Islet of Langerhans (tissue), 1 donor: ENCODE data around the gene GNAS.

ENCODE experiments used
- FAIRE-seq: peaks from one replicate; lab custom pipeline; 2011; peaks lifted over from hg19 to GRCh38; lab: Jason Lieb, UNC

Gene GNAS

DNA sequence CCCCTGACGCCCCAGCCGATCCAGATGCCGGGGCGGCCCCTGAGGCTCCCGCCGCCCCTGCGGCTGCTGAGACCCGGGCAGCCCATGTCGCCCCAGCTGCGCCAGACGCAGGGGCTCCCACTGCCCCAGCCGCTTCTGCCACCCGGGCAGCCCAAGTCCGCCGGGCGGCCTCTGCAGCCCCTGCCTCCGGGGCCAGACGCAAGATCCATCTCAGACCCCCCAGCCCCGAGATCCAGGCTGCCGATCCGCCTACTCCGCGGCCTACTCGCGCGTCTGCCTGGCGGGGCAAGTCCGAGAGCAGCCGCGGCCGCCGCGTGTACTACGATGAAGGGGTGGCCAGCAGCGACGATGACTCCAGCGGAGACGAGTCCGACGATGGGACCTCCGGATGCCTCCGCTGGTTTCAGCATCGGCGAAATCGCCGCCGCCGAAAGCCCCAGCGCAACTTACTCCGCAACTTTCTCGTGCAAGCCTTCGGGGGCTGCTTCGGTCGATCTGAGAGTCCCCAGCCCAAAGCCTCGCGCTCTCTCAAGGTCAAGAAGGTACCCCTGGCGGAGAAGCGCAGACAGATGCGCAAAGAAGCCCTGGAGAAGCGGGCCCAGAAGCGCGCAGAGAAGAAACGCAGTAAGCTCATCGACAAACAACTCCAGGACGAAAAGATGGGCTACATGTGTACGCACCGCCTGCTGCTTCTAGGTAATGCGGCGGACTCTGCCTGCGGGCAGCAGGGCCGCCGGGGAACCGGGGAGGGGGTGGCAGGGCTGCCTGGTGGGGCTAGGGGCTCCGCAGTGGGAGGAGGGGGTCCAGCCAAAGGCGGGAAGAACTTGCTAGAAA lies 2.3 kb downstream of the GNAS start:
- no peak for FAIRE-seq

DNA sequence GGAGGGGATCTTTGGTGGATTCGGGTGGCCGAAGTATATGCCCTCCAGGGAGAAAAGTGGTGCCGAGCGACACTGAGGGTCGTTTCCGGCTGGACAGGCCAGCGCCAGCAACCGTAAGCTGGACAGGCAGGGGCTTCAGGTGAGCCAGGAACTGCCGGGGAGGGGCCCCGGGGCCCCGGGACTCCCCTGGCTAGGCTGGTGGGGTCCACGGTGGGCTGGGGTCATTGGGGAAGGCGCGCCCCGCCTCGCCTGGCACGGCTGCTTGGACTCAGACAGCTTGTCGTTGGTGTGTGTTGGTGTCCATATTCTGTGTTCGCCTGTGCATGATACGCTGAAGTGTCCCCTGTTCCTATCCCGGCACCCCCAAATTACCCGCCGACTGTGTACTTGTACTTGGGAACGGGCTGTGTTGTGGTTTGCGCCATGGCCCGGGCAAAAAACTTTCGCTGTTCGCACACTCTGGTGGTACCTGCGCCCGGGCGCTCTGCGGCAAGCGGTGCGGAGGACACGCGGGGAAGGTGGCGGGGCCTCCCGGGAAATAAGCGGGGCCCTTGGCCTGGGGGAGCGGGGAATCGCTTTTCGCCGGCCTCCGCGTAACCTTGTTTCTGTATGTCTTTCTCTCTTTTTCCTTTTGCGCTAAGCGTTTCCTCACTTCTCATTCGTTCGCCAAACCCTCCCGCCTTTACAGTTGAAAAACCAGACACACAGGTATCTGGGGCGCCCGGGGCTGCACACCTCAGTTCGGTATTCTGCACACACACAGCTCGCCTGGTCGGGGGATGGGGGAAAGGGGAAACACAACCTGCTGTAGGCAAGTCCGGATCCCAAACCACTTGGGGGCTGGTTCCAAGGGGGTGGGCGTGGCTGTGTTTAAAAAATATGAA lies 3.2 kb downstream of the GNAS start:
- FAIRE-seq: no peak

DNA sequence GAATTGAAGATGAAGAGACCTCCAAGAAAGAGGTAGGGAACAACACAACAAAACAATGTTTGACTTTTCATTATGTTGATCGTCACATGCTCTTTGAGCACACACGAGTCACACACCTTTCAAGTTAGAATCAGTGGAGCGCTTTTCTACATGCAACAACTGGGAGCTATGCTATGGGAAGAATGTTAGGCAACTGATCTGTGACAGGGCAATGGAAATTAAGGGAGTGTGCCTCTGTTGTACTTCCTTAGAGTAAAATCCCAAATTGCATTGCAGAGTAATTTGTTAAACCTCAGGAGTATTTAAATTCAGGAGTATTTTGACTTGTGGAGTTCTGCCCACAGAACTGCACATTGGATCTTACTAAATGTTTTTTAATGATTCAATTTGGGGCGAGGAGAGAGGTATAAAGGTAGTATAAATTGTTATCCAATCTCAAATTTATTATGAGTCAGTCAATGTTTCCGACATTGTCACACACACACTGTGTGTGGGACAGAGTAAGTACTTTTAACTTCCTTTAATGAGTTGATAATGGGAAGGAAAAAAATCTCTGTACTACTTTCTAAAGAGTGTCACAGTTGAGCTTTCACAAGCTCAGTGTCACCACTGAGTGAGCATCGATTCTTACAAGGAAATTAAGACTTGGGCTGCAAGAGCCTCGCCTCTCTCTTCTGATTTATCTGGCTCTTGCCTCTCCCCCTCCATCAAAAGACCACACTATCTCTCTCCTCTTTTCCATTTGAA lies 10.7 kb downstream of the GNAS start:
- FAIRE-seq: no peak

DNA sequence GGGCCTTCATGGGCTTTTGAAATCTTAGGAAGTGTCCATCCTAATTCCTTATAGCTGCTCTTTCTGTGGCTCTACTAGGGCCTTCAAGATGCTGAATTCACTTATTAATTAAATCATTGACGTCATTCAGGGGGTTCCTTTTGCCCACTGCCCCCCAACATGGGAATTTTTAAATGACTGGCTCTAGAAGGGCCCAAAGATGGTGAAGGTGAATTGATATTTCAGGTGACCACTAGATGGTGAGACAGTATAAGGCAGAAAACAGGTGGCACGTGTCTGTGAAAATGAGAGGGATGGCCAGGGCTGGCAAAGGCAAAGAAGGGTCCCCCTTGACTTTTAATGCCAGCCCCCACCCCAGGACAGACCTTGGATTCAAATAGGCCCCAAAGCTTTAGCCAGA lies 11.8 kb downstream of the GNAS start:
- no peak for FAIRE-seq

DNA sequence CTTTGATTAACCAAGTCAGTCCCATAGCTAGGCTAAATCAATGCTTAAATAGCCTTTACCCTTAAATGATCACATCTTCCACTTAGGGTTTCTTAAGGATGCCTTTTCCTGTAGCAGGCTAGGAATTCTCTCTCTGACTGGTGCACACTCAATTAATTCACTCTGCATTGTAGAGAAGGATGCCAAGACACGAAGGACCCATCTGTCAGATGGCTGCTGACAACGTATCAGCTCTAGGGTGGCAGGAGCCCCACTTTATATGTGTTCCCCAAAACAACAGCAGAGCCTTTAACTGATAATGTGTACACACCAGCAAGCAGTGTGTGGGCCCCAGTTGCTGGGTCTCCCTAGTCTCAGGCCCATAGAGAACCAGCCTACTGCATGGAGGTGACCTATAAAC lies 13.3 kb downstream of the GNAS start:
- no peak for FAIRE-seq

DNA sequence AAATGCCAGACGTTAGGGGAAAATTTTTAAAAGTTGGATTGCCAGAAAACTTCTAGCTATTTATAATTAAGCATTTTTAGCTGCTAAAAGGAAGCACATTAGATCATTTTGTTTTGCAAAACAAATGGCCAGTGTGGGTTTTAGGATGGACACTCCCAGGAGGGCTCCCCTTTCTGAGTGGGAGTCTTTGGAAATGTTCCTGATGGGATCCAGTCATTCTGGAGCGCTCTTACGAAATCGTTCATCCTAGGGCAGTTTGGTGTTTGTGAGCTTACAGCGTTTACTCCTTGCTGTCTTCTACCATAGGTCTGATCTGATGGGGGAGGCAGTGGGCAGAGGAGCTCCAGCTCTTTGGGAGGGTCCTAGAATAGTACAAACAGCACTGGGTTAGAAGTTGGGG lies 14.7 kb downstream of the GNAS start:
- no peak for FAIRE-seq

DNA sequence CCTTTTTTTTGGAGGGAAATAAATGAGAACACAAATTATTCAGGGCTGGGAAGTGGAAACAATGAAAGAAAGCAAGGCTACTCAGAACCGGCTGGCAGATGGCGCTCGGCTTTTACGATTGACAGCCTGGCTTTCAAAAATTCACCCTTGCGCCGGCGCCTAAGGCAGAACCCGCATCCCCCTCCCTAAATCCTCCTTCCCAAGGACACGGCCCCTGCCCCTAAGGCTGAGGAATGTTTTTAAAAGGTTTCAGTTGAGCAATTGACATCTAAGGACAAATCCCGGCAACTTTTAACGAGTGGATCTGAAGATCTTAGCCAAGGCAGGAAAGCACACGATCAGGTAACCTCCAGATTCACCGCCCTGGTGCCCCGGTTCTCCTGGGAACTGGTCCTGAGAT lies 16.3 kb downstream of the GNAS start:
- FAIRE-seq: no peak

DNA sequence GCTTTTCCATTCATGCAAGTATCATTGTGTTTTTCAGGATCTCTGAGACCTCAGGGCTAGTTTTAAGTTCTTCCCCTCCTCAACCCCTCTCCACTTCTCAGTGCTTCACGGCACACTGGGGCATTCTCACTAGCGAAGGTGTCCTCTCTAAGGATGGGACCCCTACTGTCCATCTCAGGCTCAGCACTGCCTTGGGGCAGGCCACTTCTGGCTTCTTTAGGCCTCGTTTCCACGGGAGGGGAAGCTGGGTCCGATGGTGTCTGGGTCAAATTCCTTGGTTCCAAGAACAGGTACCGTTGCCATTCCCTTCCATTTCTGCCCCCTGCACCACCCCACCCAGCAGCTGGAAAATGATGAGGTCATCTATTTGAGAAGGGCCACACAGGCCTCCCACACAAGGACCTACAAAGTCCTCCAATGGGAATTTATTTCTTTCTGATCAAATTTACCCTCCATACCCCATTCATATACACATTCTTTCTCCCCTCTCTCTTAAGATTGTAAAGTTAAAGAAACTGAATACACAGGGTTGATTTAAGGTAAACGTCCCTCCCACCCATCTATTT lies 17.2 kb downstream of the GNAS start:
- FAIRE-seq: no peak

DNA sequence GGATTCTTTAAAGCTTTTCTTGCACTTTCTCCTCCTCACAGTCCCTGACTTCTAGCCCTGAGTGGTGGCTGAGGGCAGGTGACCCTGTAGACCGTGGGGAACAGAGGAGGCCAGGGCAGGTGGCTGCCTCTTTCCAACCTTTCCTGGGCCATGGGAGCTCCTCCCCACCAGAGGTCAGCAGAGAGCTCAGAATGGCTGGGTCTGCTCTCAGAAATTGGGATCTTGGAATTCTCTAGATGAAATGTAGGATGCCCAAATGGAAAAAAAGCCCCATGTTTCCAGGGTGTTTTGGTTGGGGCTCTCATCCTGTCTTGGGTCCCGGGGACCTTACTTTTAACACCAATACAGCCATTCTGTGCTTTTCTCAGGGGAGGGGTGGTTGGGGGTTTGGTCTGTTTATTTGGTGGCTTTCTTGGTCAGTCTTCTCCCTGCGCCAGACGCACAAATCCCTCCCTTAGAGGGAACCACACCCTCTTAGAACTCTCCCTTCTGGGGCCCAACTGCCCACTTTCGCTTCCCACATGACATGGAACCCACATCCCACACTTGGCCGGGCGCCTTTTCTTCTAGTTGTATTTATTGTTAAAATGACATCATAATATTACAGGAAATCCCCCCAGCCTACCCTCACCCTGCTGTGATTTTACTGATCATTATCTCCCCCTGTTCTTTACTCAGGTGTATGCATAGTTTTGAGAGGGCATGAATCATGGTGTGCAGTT lies 17.9 kb downstream of the GNAS start:
- no peak for FAIRE-seq

DNA sequence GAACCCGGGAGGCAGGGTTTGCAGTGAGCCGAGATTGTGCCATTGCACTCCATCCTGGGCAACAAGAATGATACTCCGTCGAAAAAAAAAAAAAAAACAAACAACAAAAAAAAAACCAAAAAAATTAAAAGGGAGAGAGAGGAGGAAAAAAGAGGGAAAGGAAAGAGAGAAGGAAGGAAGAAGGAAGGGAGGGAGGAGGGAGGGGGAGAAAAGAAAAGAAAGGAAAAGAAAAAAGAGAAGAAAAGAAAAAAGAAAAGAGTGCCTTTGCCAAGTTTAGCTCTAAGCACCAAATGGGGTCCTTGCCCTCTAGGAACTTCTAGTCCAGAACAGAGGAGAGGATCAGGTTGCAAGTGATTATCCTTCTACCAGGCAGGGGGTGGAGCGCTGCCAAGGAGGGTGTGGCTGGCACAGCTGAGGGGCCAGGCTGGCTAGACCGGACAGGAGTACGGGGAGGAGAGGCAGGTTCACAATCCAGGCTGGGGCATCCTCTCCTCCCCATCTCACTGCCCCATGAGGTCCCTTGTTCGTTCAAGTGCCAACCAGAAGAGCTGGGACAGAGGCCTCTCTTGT lies 19.1 kb downstream of the GNAS start:
- no peak for FAIRE-seq

DNA sequence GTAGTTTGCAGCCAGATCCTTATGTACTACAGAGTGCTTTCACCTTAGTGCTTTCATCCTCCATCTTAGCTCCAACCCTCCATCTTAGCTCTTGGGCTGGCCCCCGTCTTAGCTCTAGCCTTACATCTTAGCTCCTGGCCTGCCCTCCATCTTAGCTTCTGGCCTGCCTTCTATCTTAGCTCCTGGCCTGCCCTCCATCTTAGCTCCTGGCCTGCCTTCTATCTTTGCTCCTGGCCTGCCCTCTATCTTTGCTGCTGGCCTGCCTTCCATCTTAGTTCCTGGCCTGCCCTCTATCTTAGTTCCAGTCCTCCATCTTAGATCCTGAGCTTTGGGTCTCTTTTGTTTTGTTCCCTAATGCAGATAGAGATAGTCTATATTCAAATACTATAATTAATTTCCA lies 22.0 kb downstream of the GNAS start:
- FAIRE-seq: no peak

DNA sequence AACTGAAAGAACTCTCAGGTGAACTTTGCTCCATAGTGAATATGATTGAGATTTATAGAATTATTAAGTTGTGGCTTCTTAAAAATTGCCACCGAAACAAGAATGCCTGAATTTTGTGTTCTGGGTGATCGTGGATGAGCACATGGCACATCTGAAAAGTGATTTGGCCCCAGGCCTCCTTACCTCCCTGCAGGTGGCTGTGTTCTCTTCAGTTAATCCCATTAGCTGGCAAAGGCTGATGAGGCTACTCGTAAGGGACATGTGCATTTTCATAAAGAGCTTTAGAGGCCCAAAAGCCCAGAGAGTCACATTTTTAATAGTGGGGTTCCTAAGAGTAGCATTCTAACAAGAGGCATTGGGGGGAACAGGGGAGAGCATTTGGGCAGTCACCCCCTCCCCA lies 22.6 kb downstream of the GNAS start:
- no peak for FAIRE-seq

DNA sequence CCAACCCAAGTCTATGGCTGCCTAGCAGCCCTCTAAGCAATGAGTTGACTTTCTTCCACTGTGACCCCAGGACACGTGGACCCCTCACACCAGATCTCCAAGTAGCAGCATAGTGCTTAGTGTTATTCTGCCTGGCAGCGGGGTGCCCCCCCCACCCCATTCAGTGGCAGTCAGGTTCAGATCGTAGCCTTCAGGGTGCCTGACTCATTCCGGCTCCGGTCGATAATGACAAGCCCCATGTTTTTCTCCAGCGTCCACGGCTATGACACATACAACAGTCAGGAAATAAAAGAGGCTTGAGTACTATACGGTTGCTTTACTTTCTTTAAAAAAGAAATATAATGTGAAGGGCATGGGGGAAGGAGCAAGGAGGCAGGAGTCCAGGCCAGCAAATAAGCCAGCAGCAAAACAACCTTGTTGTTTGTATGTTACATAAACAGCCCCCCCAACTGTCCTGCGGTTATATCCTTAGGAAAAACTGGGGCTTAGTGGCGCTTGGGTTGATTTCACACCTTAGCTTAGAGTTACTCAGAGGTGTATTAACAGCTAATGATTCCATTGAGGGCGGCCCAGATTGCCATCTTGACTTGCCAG lies 23.1 kb downstream of the GNAS start:
- no peak for FAIRE-seq

DNA sequence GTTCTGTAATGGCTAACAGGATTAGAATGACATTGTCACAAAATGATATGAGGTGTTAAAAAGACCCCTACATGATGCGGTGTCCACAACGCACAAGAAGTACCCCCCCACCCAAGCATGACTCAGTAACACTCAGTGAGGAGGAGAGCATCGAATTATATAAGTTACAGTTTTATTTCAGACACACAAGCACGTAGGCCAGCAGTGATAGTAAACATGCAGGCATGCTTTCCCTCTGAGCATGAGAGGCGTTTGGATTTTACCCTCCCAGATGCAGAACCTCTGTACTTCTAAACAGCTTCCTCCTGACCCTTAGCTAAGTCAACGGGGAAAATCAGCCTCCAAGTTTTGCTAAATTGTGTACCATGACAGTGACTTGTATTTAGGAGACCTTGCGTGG lies 23.9 kb downstream of the GNAS start:
- no peak for FAIRE-seq

DNA sequence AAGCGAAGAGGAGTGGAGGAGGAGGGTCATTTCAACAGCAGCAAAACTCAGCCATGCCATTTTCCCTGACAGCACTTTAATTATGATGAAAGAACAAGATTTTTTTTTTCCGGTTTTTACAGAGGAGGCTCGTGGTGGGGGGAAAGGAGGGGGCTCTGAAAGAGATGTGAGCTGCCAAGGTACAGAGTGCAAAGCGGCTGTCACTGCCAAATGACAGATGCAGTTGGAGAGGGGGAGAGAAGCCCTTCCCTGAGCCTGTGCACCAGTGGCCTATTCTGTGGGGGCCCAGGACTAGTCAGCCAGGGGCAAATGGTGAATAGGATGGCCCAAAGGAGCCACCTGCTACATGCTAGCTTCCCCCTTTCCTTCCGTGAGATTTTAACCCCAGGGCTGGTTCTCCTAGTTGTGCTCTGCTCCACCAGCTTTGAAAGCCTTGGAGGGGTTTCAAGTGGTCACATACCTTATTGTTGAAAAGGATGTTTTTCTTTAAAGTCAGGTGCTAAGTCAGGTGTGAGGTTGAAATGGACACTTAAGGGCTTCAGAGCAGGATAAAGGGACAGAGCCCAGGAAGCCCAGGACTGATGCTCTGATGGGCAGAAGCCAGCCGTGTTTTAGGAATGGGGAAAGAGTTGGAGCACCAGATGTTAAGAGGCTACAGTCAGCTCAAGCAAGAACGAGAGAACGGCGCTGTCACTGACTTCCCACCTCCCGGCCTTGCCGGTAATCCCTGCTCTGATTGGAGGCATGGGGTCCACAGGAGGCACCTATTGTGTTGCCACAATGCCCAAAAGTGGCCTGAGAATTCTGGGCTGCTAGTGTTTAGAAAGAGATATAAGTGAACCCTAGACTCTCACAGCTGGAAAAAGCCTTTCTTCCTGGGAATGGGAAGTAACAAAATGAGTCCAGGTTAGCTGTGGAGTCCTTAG lies 24.8 kb downstream of the GNAS start:
- FAIRE-seq: no peak

DNA sequence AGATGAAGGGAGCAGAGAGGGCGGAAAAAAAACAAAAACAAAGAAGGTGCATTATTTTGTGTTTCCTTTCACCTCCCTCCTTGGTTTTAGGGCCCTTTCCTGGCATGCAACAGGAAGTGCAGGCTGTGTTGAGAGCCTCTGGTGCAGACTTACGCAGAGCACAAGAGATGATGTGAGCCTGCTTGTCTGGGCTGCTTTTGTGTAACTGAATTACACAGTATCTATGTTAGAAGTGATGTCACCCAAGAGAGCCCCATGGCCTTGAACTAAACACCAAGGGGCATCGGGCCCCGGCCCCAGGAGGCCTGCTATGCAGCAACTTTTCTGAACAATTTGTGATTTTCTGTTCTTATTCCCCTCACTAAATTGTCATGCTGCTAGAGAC lies 25.5 kb downstream of the GNAS start:
- no peak for FAIRE-seq

DNA sequence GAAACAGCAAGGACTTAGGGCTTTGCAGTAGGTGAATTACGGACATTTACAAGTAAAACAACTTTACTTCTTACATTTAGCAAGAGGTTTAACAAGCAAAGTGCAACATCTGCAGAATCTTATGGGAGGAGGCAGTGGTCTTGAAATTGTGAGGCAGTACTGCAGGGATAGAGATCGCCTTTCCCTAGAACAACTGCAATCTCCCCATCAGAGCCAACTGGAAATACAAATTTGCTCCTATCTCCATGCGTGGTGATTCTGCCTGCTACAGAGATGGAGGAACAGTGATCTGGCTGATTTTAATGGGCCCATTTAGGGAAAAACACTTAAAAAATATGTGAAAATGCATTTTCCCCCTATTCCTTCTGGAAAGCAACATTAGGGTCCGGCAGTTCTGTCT lies 25.9 kb downstream of the GNAS start:
- no peak for FAIRE-seq

DNA sequence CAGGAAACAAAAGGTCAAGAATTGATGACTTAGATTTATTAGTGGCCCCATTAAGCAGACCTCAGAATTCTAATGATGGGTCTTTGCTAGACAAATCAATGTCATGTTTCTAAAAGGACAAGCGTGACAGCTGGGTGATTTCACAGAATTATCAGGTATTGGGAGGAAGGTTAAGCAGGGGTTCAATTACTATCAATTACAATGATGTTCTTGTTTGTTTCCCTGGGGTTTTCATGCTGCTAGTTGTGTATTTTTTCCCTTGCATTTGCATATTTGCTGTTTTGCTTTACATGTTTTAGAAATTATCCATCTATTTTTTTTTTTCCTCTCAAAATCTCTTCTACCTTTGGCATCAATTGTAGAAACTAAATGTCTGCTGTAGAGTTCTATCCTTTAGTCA lies 27.9 kb downstream of the GNAS start:
- no peak for FAIRE-seq

DNA sequence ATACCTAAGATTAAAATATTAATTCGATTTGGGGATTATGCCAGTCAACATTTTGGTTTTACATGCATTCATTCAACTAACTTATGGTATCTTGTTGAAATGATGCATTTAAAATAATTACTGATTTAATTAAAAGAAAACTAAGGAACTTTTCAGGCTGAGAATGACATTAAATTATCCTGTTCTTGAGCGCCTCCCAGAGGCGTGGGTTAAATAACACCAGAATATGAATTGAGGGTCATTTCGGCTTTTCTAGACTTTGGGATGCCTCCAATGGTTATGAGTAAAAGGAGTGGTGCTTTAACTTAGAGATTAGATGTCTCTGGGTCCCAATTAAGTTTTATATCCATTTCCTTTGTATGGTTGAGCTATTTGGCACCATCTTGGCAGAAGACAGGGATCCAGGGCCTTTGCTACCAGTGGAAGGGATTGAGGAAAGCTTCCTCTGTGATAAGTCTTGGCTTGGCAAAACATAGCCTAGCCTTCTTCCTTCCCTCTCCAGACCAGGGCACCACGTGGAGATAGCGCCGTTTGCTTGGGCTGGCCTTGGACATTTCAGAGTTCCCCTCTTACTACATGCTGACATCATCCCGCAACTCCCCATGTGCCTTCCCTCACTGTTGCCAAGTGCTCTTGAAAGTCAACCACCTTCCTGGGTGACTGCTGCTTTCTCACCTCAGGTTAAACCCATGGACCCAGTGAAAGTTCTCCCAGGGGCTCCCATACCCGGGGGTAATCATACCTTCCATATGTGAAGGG lies 28.7 kb downstream of the GNAS start:
- FAIRE-seq: no peak
